Fibroblast of lung (primary cell): Measurements from ENCODE around the gene NRF1.

ENCODE experiments used
- EZH2 ChIP-seq: IDR thresholded peaks from 2 replicates; pipeline ENCODE4 v1.5.1; 2012; ENCODE audit warnings: low read length, control low read depth, mild to moderate bottlenecking; ENCODE audit errors: missing control alignments
- TF ChIP-seq, protein P1 (sequence below), 2 donors: IDR thresholded peaks in 1 of 2; conservative IDR thresholded peaks in 1 of 2; 1 replicate in 1 of 2; 2 replicates in 1 of 2; pipeline ENCODE4 v1.5.1; 2011 to 2012; ENCODE audit warnings: low read length in 2 of 2, control low read depth in 1 of 2, inconsistent platforms in 1 of 2, low read depth in 1 of 2, mild to moderate bottlenecking in 1 of 2

DNA sequence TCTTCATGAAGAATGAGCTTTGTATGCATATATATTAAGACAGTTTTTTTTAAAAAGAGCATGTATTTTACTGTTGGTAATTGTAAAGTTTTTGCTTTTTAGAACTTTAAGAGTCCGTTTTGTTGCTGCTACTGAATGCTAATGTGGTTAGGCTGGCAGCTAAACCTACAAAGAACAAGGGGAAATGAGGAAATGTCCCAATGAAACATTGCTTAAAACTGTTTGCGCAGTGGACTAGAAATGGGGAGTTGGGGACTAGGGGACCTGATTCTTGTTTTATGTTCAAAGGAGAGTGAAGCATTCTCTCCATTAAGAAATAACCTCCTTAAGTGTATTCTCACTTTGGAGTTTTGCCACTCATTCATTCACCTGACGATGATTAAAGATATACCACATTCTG is 5.7 kb downstream of the NRF1 start:
- TF ChIP-seq, protein P1, sequence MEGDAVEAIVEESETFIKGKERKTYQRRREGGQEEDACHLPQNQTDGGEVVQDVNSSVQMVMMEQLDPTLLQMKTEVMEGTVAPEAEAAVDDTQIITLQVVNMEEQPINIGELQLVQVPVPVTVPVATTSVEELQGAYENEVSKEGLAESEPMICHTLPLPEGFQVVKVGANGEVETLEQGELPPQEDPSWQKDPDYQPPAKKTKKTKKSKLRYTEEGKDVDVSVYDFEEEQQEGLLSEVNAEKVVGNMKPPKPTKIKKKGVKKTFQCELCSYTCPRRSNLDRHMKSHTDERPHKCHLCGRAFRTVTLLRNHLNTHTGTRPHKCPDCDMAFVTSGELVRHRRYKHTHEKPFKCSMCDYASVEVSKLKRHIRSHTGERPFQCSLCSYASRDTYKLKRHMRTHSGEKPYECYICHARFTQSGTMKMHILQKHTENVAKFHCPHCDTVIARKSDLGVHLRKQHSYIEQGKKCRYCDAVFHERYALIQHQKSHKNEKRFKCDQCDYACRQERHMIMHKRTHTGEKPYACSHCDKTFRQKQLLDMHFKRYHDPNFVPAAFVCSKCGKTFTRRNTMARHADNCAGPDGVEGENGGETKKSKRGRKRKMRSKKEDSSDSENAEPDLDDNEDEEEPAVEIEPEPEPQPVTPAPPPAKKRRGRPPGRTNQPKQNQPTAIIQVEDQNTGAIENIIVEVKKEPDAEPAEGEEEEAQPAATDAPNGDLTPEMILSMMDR (conservative IDR thresholded peaks at IDR 0.05 in 1 of 2, IDR thresholded peaks at IDR 0.05 in 1 of 2; ENCODE audit: low read depth in 1 of 2, low read length in 2 of 2): no peak
- no peak for TF ChIP-seq EZH2
